HUES64 (cell line): ENCODE measurements around the gene MPI.

ENCODE experiments used
- H3K27ac ChIP-seq: 2 replicates; pipeline ENCODE4 v1.7.0; 2013; ENCODE audit warnings: low read depth, low read length, inconsistent platforms
- H3K27me3 ChIP-seq: 2 replicates; pipeline ENCODE4 v1.6.1; 2013; ENCODE audit warnings: mild to moderate bottlenecking, low read length; ENCODE audit not compliant: insufficient read depth
- H3K36me3 ChIP-seq: 2 replicates; pipeline ENCODE4 v1.6.1; 2013; ENCODE audit warnings: mild to moderate bottlenecking, low read length; ENCODE audit not compliant: insufficient read depth
- H3K4me1 ChIP-seq: 2 replicates; pipeline ENCODE4 v1.6.1; 2013; ENCODE audit warnings: mild to moderate bottlenecking, low read length, moderate library complexity; ENCODE audit not compliant: insufficient read depth
- H3K4me3 ChIP-seq: 2 replicates; pipeline ENCODE4 v1.5.1; 2013; ENCODE audit warnings: mild to moderate bottlenecking, low read length, moderate library complexity
- H3K9ac ChIP-seq: 2 replicates; pipeline ENCODE4 v1.6.1; 2013; ENCODE audit warnings: mild to moderate bottlenecking, low read depth, low read length
- H3K9me3 ChIP-seq: 2 replicates; pipeline ENCODE4 v1.6.1; 2013; ENCODE audit warnings: low read depth, low read length; ENCODE audit not compliant: insufficient read depth
- WGBS: fragments of 150-250, 120-280 bp; methylation state at CpG from one replicate; pipeline ENCODE4 v1.1.7; 2013; ENCODE audit warnings: missing lambda C conversion rate; 5-methylcytosine and 5-hydroxymethylcytosine counted together

Gene MPI

DNA sequence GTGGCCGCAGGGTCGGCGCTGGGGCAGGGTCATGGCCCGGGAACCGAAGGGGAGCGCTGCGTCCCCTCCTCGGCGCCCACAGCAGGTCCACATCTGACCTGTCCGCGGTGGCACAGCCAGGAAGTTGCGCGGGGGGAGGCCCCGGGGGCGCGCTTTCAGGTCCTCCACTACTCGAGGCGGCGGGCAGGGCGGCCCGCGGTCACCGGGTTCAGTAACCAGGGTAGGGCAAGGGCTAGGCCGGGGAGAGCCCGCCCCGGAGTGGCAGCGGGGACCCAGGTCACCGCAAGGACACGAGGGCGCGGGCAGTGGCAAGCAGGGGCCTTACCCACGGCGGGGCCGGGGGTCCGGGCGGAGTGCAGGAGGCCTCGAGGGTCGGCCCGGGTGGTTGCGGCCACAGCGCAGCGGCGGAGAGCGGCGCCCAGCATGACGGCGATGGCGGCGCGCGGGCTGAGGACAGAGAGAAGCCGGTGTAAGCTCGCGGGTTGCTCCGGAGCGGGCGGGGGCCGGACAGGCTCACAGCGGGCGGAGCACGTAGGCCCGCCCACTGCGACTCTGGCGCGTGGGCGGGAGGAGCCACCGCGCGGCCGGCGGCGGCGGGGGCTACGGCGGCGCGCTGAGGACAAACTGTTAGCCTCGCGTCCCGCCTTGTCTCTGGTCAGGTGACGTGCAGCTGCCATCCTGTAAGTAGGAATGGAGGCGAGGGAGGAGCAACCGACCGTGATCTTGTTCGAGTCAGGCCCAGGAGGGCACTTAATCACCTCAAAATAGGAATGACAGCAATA lies 47.9 kb downstream of the MPI start, which contains the start of gene COX5A:
Gene COX5A, minus strand, starts transcription at position 484 of the 782 bp plus-strand sequence. Its CDS starts 59 bp downstream, at position 425.
- H3K4me1 ChIP-seq, result no peaks in the 10 kb centered on the region
- no peaks in the 10 kb centered on the region for H3K27me3 ChIP-seq
- WGBS, result under 1% methylated on average over 85 of the region's 85 CpGs
- H3K4me3 ChIP-seq, result peak within 1 kb of the TSS; percentile 83
- no peaks in the 10 kb centered on the region for H3K9me3 ChIP-seq
- H3K9ac ChIP-seq, result peak within 1 kb of the TSS; percentile 95
- H3K27ac ChIP-seq, result peak within 1 kb of the TSS; percentile 98
- H3K36me3 ChIP-seq, result peaks cover 6% of the 10 kb centered on the region; the same call in 1 of the 2 replicates

- H3K4me3 ChIP-seq, result no peak overlapping the region
- no peaks in the 10 kb centered on the region for H3K9me3 ChIP-seq
- no peak overlapping the region for H3K27ac ChIP-seq
- WGBS, result 47% methylated on average over 7 of the region's 7 CpGs
- no peak overlapping the region for H3K9ac ChIP-seq
- H3K36me3 ChIP-seq, result no peaks in the 10 kb centered on the region
- peaks cover 6% of the 10 kb centered on the region for H3K27me3 ChIP-seq
- peaks cover 17% of the 10 kb centered on the region for H3K4me1 ChIP-seq
These were observed 60.5 kb downstream of the MPI start for GRCh38 chr15:74950078-74950908.

DNA sequence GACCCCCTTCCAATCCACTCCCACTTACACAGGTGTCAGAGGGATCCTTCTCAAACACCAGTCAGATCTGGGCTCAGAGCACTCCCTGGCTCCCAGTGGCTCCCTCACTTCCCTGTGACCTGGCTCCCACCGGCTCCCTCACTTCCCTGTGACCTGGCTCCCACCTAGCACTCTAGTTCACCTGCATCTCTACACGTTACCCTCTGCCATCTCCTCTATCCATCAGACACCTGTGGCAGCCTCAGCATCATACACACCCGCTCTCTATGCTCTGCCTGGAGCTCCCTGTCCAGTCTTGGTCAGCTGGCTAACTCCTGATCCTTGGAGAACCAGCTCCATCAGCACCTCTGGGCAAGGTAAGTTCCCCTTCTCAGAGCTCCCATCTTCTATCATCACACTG lies 61.2 kb downstream of the MPI start:
- Histone ChIP-seq H3K27me3 (peaks cover 13% of the 10 kb centered on the region), H3K9ac (no peak overlapping the region), H3K36me3 (no peaks in the 10 kb centered on the region), H3K27ac (no peak overlapping the region), H3K4me1 (peaks cover 22% of the 10 kb centered on the region), H3K4me3 (no peak overlapping the region), H3K9me3 (no peaks in the 10 kb centered on the region)
- WGBS, result 69% methylated on average over 3 of the region's 3 CpGs
